Astrocyte (in vitro differentiated cells and primary cell): ENCODE results near the gene ARHGAP26. TPM values are rescaled to one million over a fixed set of nuclear protein-coding genes. Genes with fewer than 3 reads are reported as not detected.

Experiments used
- DNase-seq: peaks from one replicate; pipeline ENCODE4 v3.0.0-alpha.2; 2010; ENCODE audit warnings: low read depth
- FAIRE-seq: peaks from 2 replicates; lab custom pipeline; 2011; peaks lifted over from hg19 to GRCh38; lab: Jason Lieb, UNC
- H2AFZ ChIP-seq: 2 replicates; pipeline ENCODE4 v1.6.0; 2012; ENCODE audit warnings: low read depth, low read length, inconsistent platforms
- H3K27ac ChIP-seq: 2 replicates; pipeline ENCODE4 v1.5.1; 2011; ENCODE audit warnings: low read depth, low read length, inconsistent platforms
- H3K27me3 ChIP-seq: 2 replicates; pipeline ENCODE4 v1.6.0; 2011; ENCODE audit warnings: low read length, inconsistent platforms; ENCODE audit not compliant: insufficient read depth
- H3K36me3 ChIP-seq: 2 replicates; pipeline ENCODE4 v1.5.1; 2011; ENCODE audit warnings: low read length, inconsistent platforms; ENCODE audit not compliant: insufficient read depth
- H3K4me1 ChIP-seq: 2 replicates; pipeline ENCODE4 v1.5.1; 2011; ENCODE audit warnings: low read length, inconsistent platforms; ENCODE audit not compliant: insufficient read depth
- H3K4me2 ChIP-seq: 2 replicates; pipeline ENCODE4 v1.6.0; 2012; ENCODE audit warnings: low read length, inconsistent platforms
- H3K4me3 ChIP-seq: 2 replicates; pipeline ENCODE4 v1.5.1; 2011; ENCODE audit warnings: low read depth, mild to moderate bottlenecking, low read length, inconsistent platforms; ENCODE audit not compliant: insufficient read depth
- H3K79me2 ChIP-seq: 2 replicates; pipeline ENCODE4 v1.6.0; 2012; ENCODE audit warnings: mild to moderate bottlenecking, low read length, inconsistent platforms; ENCODE audit not compliant: insufficient read depth
- H3K9ac ChIP-seq: 2 replicates; pipeline ENCODE4 v1.6.0; 2012; ENCODE audit warnings: mild to moderate bottlenecking, low read length, inconsistent platforms
- H3K9me3 ChIP-seq: 2 replicates; pipeline ENCODE4 v1.5.1; 2012; ENCODE audit warnings: low read depth, mild to moderate bottlenecking, low read length, inconsistent platforms; ENCODE audit not compliant: insufficient read depth
- H4K20me1 ChIP-seq: 2 replicates; pipeline ENCODE4 v1.6.0; 2012; ENCODE audit warnings: low read length, inconsistent platforms; ENCODE audit not compliant: insufficient read depth
- H3K27ac Mint-ChIP-seq: one replicate; pipeline ENCODE4 v1.8.0; 2021; ENCODE audit warnings: mild to moderate bottlenecking, mixed read lengths; ENCODE audit not compliant: unreplicated experiment
- H3K27me3 Mint-ChIP-seq: one replicate; pipeline ENCODE4 v1.8.0; 2021; ENCODE audit warnings: low read depth, mixed read lengths; ENCODE audit not compliant: unreplicated experiment
- H3K36me3 Mint-ChIP-seq: one replicate; pipeline ENCODE4 v1.8.0; 2021; ENCODE audit warnings: low read depth, mixed read lengths; ENCODE audit not compliant: unreplicated experiment
- H3K4me1 Mint-ChIP-seq: one replicate; pipeline ENCODE4 v1.8.0; 2021; ENCODE audit warnings: low read depth, mixed read lengths; ENCODE audit not compliant: unreplicated experiment
- H3K4me3 Mint-ChIP-seq: one replicate; pipeline ENCODE4 v1.8.0; 2021; ENCODE audit warnings: mild to moderate bottlenecking, moderate library complexity, mixed read lengths; ENCODE audit not compliant: unreplicated experiment
- H3K9me3 Mint-ChIP-seq: one replicate; pipeline ENCODE4 v1.8.0; 2021; ENCODE audit warnings: mild to moderate bottlenecking, mixed read lengths; ENCODE audit not compliant: unreplicated experiment
- CTCF ChIP-seq: IDR thresholded peaks from 2 replicates; pipeline ENCODE4 v1.5.1; 2011; ENCODE audit warnings: low read depth, mild to moderate bottlenecking, inconsistent platforms, low read length, moderate library complexity; ENCODE audit not compliant: insufficient read depth
- EZH2 ChIP-seq: IDR thresholded peaks from 2 replicates; pipeline ENCODE4 v1.6.1; 2012; ENCODE audit warnings: mild to moderate bottlenecking, low read length, inconsistent platforms; ENCODE audit not compliant: insufficient read depth
- total RNA-seq: library from RNA; stranded (reverse); gene quantifications from 2 replicates; pipeline ENCODE4 v1.2.1, GENCODE V29; 2021

Gene ARHGAP26
- total RNA-seq, 1 donor from 2014 or later = 5.6 TPM

- Histone ChIP-seq H3K4me3 (no peak overlapping the region), H3K9ac (no peak overlapping the region), H3K79me2 (no peaks in the 10 kb centered on the region), H4K20me1 (no peaks in the 10 kb centered on the region), H2AFZ (no peak overlapping the region), H3K36me3 (no peaks in the 10 kb centered on the region), H3K9me3 (no peaks in the 10 kb centered on the region), H3K27ac (no peak overlapping the region), H3K4me1 (peaks cover 5% of the 10 kb centered on the region), H3K4me2 (no peak overlapping the region), H3K27me3 (no peaks in the 10 kb centered on the region)
- no peaks in the 10 kb centered on the region for H3K4me1 Mint-ChIP-seq
- TF ChIP-seq CTCF = no peak
- no peak for TF ChIP-seq EZH2
- H3K27me3 Mint-ChIP-seq = no peaks in the 10 kb centered on the region
- H3K27ac Mint-ChIP-seq = no peak overlapping the region
- no peak for DNase-seq
- FAIRE-seq = no peak
- no peaks in the 10 kb centered on the region for H3K36me3 Mint-ChIP-seq
- H3K4me3 Mint-ChIP-seq = no peak overlapping the region
- no peaks in the 10 kb centered on the region for H3K9me3 Mint-ChIP-seq
Observed at GRCh38 chr5:143254819-143255218, 484.6 kb downstream of the ARHGAP26 start.

DNA sequence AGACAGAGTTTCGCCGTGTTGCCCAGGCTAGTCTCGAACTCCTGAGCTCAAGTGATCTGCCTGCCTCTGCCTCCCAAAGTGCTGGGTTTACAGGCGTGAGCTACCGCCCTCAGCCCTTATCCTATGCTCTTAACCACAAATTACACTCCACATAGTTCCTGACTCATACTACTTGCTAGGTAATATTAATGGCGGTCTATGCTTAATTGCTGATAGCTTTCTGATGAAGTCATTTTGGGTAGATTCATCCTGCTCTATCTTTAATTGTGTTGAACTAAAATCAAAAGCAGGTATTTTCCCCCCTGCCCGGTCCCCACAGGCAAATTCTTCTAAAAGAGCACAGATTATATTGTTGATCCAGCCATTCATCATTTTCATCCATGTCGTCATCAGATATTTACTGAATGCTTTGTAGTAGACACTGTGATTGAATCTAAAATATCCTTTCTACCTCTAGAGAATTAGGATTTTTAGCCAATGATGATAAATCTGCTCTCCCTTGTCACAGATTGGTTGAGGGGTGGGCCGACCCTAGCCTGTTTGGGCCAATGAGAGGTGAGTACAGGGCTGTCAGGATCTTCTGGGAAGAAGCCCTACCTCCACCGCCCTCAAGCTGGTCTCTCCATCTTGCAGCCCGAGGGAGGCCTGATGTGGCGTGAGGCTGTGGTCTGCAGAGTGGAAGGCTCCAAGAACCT lies 488.5 kb downstream of the ARHGAP26 start:
- no peak overlapping the region for H3K4me2 ChIP-seq
- no peaks in the 10 kb centered on the region for H3K36me3 ChIP-seq
- Mint-ChIP-seq H3K9me3 (no peaks in the 10 kb centered on the region), H3K4me3 (no peak overlapping the region), H3K27ac (no peak overlapping the region), H3K4me1 (peaks cover 3% of the 10 kb centered on the region), H3K27me3 (no peaks in the 10 kb centered on the region), H3K36me3 (no peaks in the 10 kb centered on the region)
- DNase-seq (peak; percentile 98), FAIRE-seq (no peak)
- H3K9ac ChIP-seq = no peak overlapping the region
- no peaks in the 10 kb centered on the region for H4K20me1 ChIP-seq
- H3K4me1 ChIP-seq = peaks cover 4% of the 10 kb centered on the region
- no peak overlapping the region for H2AFZ ChIP-seq
- peak overlapping the region; percentile 22 for H3K27ac ChIP-seq
- H3K27me3 ChIP-seq = no peaks in the 10 kb centered on the region
- no peaks in the 10 kb centered on the region for H3K79me2 ChIP-seq
- no peaks in the 10 kb centered on the region for H3K9me3 ChIP-seq
- no peak overlapping the region for H3K4me3 ChIP-seq
- TF ChIP-seq EZH2 (no peak), CTCF (no peak)

GRCh38 chr5:143259254-143259605 lies 489.1 kb downstream of the ARHGAP26 start:
- no peak overlapping the region for H3K4me2 ChIP-seq
- peaks cover 4% of the 10 kb centered on the region for H3K4me1 ChIP-seq
- H3K4me3 ChIP-seq = no peak overlapping the region
- no peaks in the 10 kb centered on the region for H3K27me3 Mint-ChIP-seq
- H3K36me3 ChIP-seq = no peaks in the 10 kb centered on the region
- no peak overlapping the region for H3K4me3 Mint-ChIP-seq
- no peak overlapping the region for H3K27ac Mint-ChIP-seq
- no peaks in the 10 kb centered on the region for H3K27me3 ChIP-seq
- no peaks in the 10 kb centered on the region for H3K9me3 ChIP-seq
- H3K9ac ChIP-seq = no peak overlapping the region
- H3K36me3 Mint-ChIP-seq = no peaks in the 10 kb centered on the region
- H4K20me1 ChIP-seq = no peaks in the 10 kb centered on the region
- H3K4me1 Mint-ChIP-seq = peaks cover 3% of the 10 kb centered on the region
- H3K79me2 ChIP-seq = no peaks in the 10 kb centered on the region
- FAIRE-seq (no peak), DNase-seq (no peak)
- peak overlapping the region; percentile 22 for H3K27ac ChIP-seq
- H3K9me3 Mint-ChIP-seq = no peaks in the 10 kb centered on the region
- no peak overlapping the region for H2AFZ ChIP-seq
- TF ChIP-seq CTCF (no peak), EZH2 (no peak)
